GM21381 (cell line): ENCODE data around the gene TLE3.

Source experiments
- ATAC-seq: cut with Tn5 transposase; IDR thresholded peaks from one replicate; pipeline ENCODE4 v1.9.1; 2021; ENCODE audit warnings: mild to moderate bottlenecking, moderate library complexity; ENCODE audit not compliant: unreplicated experiment

TLE3 gene

GRCh38 chr15:70099167-70099966 lies 1.6 kb upstream of the TLE3 start:
- ATAC-seq, result peak; percentile 54

- no peak for ATAC-seq
These were observed 897 bp upstream of the TLE3 start for GRCh38 chr15:70098461-70099166.

- no peak for ATAC-seq
These were observed 390 bp upstream of the TLE3 start for GRCh38 chr15:70098153-70098460.

- no peak for ATAC-seq
These were observed 725 bp downstream of the TLE3 start for GRCh38 chr15:70097063-70097320.

GRCh38 chr15:70096215-70097062 lies 1.3 kb downstream of the TLE3 start:
- no peak for ATAC-seq

- ATAC-seq, result no peak
These were observed 2.1 kb downstream of the TLE3 start for GRCh38 chr15:70095408-70096214.

GRCh38 chr15:70094690-70095311 lies 2.9 kb downstream of the TLE3 start:
- no peak for ATAC-seq

GRCh38 chr15:70093481-70094319 lies 4.0 kb downstream of the TLE3 start:
- no peak for ATAC-seq

GRCh38 chr15:70093070-70093469 lies 4.6 kb downstream of the TLE3 start:
- ATAC-seq, result no peak

- ATAC-seq, result no peak
These were observed 5.2 kb downstream of the TLE3 start for GRCh38 chr15:70092464-70093027.

GRCh38 chr15:70091726-70092463 lies 5.8 kb downstream of the TLE3 start:
- ATAC-seq, result no peak

- no peak for ATAC-seq
These were observed 7.1 kb downstream of the TLE3 start for GRCh38 chr15:70090436-70091296.

- no peak for ATAC-seq
These were observed 8.1 kb downstream of the TLE3 start for GRCh38 chr15:70089692-70089971.

- no peak for ATAC-seq
These were observed 8.6 kb downstream of the TLE3 start for GRCh38 chr15:70088887-70089691.

GRCh38 chr15:70088455-70088854 lies 9.3 kb downstream of the TLE3 start:
- ATAC-seq, result no peak

- no peak for ATAC-seq
These were observed 9.9 kb downstream of the TLE3 start for GRCh38 chr15:70087708-70088352.

GRCh38 chr15:70086636-70087035 lies 11.1 kb downstream of the TLE3 start:
- ATAC-seq, result no peak
